HFFc6 (cell line): Measurements from ENCODE around the gene SLC25A3. TPM values are rescaled to one million over a fixed set of nuclear protein-coding genes. Genes with fewer than 3 reads are reported as not detected.
"Not testable (repeated sequence)": the region's sequence is repeated elsewhere in the genome, so short reads cannot be mapped to it uniquely, and the experiment has no call there.

ENCODE experiments used
- DNase-seq: peaks from one replicate; pipeline ENCODE4 v3.0.0-alpha.2; 2018
- H3K27ac Mint-ChIP-seq: 2 replicates; pipeline ENCODE4 v1.8.0; 2020; ENCODE audit warnings: mild to moderate bottlenecking, mixed read lengths
- H3K27me3 Mint-ChIP-seq: 2 replicates; pipeline ENCODE4 v1.8.0; 2021; ENCODE audit warnings: mild to moderate bottlenecking, moderate library complexity, mixed read lengths; ENCODE audit not compliant: insufficient read depth
- H3K36me3 Mint-ChIP-seq: 2 replicates; pipeline ENCODE4 v1.8.0; 2021; ENCODE audit warnings: low read depth, mixed read lengths
- H3K4me1 Mint-ChIP-seq: 2 replicates; pipeline ENCODE4 v1.8.0; 2020; ENCODE audit warnings: low read depth, mixed read lengths
- H3K4me3 Mint-ChIP-seq: 2 replicates; pipeline ENCODE4 v1.8.0; 2020; ENCODE audit warnings: mild to moderate bottlenecking, moderate library complexity, mixed read lengths
- H3K9me3 Mint-ChIP-seq: 2 replicates; pipeline ENCODE4 v1.8.0; 2020; ENCODE audit warnings: mild to moderate bottlenecking, mixed read lengths
- CTCF ChIP-seq: fragments of 200-600 bp; sonication (generic); IDR thresholded peaks from 2 replicates; pipeline ENCODE4 v1.5.0; 2021; ENCODE audit warnings: antibody characterized with exemption, mild to moderate bottlenecking
- total RNA-seq, 6 experiments: library from RNA; stranded (reverse); fragmentation: NEBNext Ultra II Directional; extraction: Animal tissue kit (Norgen Biotek cat#: 25700); gene quantifications; 2 replicates in 1 of 6; 3 replicates in 5 of 6; pipeline ENCODE4 v1.2.3, GENCODE V29; 2021

Gene SLC25A3
- total RNA-seq, 6 experiments from 2014 or later, result 613 to 701 (median 674) TPM

GRCh38 chr12:98559666-98560065 is 33.8 kb upstream of the SLC25A3 start:
- no peaks in the 10 kb centered on the region for H3K36me3 Mint-ChIP-seq
- no peaks in the 10 kb centered on the region for H3K4me1 Mint-ChIP-seq
- H3K27ac Mint-ChIP-seq, result no peak overlapping the region
- DNase-seq, result no peak
- no peak for TF ChIP-seq CTCF
- H3K9me3 Mint-ChIP-seq, result peaks cover 3% of the 10 kb centered on the region; the same call in 1 of the 2 replicates
- H3K4me3 Mint-ChIP-seq, result no peak overlapping the region
- peaks cover 2% of the 10 kb centered on the region for H3K27me3 Mint-ChIP-seq

- H3K36me3 Mint-ChIP-seq, result no peaks in the 10 kb centered on the region
- peaks cover 3% of the 10 kb centered on the region; the same call in 1 of the 2 replicates for H3K9me3 Mint-ChIP-seq
- H3K27ac Mint-ChIP-seq, result no peak overlapping the region
- peaks cover 8% of the 10 kb centered on the region for H3K4me1 Mint-ChIP-seq
- no peak overlapping the region for H3K4me3 Mint-ChIP-seq
- H3K27me3 Mint-ChIP-seq, result peaks cover 2% of the 10 kb centered on the region
- TF ChIP-seq CTCF, result no peak
- DNase-seq, result no peak
These were observed 31.6 kb upstream of the SLC25A3 start for GRCh38 chr12:98561846-98562245.

GRCh38 chr12:98572010-98572409 is 21.5 kb upstream of the SLC25A3 start:
- DNase-seq, result no peak
- Mint-ChIP-seq H3K9me3 (no peaks in the 10 kb centered on the region), H3K4me1 (peaks cover 7% of the 10 kb centered on the region), H3K36me3 (no peaks in the 10 kb centered on the region), H3K4me3 (no peak overlapping the region), H3K27me3 (no peaks in the 10 kb centered on the region; the same call in 1 of the 2 replicates), H3K27ac (no peak overlapping the region)
- peak; percentile 58 for TF ChIP-seq CTCF

- peaks cover 7% of the 10 kb centered on the region for H3K4me1 Mint-ChIP-seq
- TF ChIP-seq CTCF, result no peak
- no peaks in the 10 kb centered on the region for H3K9me3 Mint-ChIP-seq
- no peak overlapping the region for H3K4me3 Mint-ChIP-seq
- DNase-seq, result no peak
- peaks cover 2% of the 10 kb centered on the region; the same call in 1 of the 2 replicates for H3K27me3 Mint-ChIP-seq
- no peaks in the 10 kb centered on the region for H3K36me3 Mint-ChIP-seq
- H3K27ac Mint-ChIP-seq, result no peak overlapping the region
These were observed 19.4 kb upstream of the SLC25A3 start for GRCh38 chr12:98574110-98574509.

- peaks cover 7% of the 10 kb centered on the region for H3K4me1 Mint-ChIP-seq
- no peaks in the 10 kb centered on the region for H3K9me3 Mint-ChIP-seq
- DNase-seq, result no peak
- H3K36me3 Mint-ChIP-seq, result no peaks in the 10 kb centered on the region
- H3K4me3 Mint-ChIP-seq, result no peak overlapping the region
- no peak for TF ChIP-seq CTCF
- H3K27ac Mint-ChIP-seq, result no peak overlapping the region
- H3K27me3 Mint-ChIP-seq, result peaks cover 2% of the 10 kb centered on the region; the same call in 1 of the 2 replicates
These were observed 18.5 kb upstream of the SLC25A3 start for GRCh38 chr12:98575013-98575412.

GRCh38 chr12:98576795-98577194 is 16.7 kb upstream of the SLC25A3 start:
- peaks cover 15% of the 10 kb centered on the region for H3K4me1 Mint-ChIP-seq
- DNase-seq, H3K36me3 Mint-ChIP-seq, H3K27ac Mint-ChIP-seq, H3K9me3 Mint-ChIP-seq, H3K4me3 Mint-ChIP-seq, H3K27me3 Mint-ChIP-seq: not testable (repeated sequence)
